Embryonic facial prominence (tissue), 1 donor: Measurements from ENCODE around the gene SSNA1.

Source experiments
- DNase-seq: peaks from one replicate; pipeline ENCODE4 v3.0.0-alpha.2; 2016; ENCODE audit errors: extremely low spot score

Gene SSNA1

DNA sequence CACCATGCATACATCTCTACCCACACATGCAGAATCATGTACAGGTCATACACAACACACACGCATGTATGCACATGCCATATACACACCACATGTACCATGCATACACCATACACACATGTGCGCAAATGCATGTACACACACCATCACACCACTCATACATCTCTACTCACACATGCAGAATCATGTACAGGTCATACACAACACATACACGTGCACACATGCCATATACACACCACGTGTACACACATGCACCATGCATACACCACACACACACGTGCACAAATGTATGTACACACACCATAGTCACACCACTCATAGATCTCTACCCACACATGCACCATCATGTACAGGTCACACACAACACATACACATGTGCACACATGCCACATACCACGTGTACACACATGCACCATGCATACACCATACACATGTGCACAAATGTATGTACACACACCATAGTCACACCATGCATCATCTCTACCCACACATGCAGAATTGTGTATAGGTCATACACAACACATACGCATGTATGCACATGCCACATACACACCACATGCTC lies 35.6 kb upstream of the SSNA1 start:
- no peak for DNase-seq

DNA sequence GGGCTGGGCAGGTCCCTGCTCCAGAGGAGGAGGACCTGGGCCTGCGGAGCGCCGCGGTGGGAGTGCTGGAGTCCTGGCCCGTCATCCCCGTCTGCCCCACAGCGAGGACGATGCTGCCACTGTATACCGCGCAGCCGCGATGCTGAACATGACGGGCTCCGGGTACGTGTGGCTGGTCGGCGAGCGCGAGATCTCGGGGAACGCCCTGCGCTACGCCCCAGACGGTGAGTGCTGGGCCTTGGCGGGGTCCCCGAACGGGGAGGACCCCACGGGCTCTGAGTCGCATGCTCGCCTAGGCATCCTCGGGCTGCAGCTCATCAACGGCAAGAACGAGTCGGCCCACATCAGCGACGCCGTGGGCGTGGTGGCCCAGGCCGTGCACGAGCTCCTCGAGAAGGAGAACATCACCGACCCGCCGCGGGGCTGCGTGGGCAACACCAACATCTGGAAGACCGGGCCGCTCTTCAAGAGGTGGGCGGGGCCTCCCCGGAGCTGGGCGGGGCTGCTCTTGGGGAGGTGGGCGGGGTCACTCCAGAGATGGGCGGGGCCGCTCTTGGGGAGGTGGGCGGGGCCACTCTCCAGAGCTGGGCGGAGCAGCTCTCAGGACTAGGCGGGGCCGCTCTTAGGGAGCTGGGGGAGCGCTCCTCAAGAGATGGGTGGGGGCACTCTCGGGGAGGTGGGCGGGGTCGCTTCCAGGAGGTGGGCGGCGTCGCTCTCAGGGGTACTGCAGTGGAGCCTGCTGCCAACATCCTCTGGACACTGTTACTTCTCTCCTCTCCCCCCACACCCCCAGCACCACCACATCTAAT lies 31.7 kb upstream of the SSNA1 start:
- DNase-seq = no peak

DNA sequence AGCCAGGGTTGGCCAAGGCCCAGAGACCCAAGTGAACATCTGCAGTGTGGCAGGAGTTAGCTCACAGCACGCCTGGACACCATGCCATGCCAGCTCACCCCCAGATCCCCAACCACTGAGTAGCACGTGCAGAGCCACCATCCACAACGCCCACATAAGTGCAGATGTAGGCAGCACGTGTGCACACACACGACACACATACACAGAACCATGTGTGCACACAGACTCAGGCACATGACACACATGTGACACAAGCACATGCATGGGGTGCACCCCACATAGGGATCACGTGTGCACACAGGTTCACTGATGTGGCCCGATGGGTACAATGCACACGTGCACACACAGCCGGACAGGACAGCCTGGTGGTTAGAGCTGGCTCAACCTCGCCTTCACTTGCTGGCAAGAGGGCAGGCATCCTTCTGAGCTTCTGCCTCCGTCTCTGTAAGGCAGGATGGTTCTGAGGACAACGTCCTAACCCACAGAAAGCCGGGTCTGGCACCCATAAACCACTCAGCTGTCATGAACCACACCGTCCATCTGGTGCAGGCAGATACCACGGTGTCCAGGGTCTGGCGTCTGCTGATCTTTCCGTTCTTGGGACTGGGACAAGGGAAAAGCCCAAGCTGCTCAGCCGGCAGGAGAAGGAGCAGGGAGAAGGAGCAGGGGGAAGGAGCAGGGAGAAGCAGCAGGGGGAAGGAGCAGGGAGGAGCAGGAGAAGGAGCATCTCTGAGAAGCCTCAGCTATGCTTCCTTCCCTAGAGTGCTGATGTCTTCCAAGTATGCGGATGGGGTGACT lies 30.7 kb upstream of the SSNA1 start:
- DNase-seq = no peak

DNA sequence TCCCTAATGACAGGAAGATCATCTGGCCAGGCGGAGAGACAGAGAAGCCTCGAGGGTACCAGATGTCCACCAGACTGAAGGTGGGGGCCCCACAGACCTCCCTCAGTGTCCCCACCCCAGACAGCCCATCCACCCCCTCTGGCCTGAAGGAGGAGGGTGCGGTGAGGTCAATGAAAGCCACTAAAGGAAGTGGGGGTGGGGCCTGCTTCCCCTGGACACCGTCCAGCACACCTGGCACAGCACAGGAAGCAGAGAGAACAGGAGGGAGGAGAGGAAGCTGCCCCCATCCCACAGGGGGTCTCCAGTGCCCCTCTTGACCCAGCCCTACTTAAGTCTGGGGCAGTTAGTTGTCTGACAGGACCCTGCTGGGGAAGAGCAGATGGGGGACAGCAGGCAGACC lies 29.9 kb upstream of the SSNA1 start:
- no peak for DNase-seq

DNA sequence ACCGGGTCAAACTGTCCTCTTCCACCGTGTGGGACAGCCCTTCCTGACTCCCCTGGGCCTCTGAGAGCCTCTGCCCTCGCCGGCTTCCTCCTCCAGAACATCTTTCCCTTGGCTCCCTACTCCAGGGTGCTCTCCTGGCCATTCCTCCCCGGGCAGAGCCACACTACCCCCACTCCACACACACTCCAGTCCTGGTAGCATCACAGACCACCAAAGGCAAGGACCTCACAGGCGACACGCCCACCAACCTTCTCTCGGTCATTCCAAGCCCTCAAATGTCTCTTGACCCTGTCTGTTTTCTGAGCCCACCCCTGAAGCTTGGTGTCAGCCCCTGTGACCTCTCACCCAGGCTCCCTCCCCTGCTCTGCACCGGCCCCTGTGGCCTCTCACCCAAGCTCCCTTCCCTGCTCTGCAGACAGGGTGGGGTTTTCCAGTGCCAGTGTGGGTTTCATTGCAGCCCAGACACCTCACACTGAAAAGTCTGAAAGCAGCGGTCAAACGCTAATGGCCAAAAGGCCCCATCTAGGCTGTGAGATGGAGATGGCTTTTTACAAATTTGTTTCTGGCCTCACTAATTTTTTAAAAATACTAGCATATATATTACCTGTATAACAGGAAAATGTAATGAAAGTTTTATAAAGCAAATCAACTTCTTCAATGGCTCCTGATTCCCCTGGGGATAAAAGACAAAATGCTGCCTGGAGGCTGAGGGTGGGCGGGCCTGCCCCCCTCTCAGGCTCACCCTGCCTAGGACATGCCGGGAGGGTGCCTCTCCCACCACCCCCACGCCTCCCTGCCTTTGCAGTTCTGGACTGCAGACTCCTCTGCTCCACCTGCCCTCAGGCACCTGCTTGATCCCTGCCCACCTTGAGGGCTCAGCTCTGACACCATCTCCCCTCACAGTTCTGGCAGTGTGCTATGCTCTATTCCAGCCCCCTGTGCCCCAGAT lies 29.1 kb upstream of the SSNA1 start:
- no peak for DNase-seq

DNA sequence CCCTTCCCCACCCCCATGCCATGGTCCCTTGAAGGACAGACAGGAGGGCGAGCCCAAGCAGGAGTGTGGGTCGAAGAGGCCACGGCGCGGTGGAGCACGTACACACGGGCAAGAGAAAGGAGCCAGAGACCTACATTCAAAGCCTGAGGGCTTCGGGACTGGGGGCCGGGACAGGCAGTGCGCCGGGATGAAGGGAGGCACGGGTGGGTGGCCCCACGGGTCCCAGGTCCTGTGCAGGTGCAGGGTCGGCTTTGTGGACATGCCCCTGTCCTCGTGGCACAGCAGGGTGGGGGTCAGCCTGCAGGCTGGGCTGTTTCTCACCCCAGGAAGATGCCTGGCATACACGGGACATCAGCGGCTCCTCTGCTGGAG lies 28.4 kb upstream of the SSNA1 start:
- no peak for DNase-seq

DNA sequence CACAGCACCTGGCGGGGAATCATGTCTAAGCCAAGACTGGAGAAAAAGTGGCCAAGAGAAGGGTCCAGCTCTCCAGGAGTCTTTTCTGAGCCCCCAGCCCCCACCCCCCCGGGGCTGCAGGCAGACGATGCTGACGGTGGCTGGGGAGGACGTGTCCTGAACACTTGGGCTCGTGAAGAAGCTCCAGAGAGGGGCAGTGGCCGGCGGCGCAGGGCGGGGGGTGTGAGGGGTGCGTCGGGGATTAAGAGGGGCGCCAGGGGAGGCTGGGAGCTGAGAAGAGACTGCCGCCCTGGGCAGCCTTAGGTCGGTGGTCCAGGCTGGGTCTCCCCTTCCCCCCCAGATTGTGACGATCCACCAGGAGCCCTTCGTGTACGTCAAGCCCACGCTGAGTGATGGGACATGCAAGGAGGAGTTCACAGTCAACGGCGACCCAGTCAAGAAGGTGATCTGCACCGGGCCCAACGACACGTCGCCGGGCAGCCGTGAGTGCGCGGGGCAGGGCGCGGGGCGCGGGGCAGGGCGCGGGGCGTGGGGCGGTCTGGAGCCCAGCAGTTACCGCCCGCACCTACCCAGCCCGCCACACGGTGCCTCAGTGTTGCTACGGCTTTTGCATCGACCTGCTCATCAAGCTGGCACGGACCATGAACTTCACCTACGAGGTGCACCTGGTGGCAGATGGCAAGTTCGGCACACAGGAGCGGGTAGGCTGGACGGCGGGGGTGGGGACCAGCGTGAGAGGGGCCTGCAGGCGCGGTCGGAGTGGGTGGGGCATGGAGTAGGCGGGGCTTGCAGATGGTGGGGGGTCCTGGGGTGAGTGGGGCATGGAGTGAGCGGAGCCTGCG lies 27.5 kb upstream of the SSNA1 start:
- DNase-seq = no peak

DNA sequence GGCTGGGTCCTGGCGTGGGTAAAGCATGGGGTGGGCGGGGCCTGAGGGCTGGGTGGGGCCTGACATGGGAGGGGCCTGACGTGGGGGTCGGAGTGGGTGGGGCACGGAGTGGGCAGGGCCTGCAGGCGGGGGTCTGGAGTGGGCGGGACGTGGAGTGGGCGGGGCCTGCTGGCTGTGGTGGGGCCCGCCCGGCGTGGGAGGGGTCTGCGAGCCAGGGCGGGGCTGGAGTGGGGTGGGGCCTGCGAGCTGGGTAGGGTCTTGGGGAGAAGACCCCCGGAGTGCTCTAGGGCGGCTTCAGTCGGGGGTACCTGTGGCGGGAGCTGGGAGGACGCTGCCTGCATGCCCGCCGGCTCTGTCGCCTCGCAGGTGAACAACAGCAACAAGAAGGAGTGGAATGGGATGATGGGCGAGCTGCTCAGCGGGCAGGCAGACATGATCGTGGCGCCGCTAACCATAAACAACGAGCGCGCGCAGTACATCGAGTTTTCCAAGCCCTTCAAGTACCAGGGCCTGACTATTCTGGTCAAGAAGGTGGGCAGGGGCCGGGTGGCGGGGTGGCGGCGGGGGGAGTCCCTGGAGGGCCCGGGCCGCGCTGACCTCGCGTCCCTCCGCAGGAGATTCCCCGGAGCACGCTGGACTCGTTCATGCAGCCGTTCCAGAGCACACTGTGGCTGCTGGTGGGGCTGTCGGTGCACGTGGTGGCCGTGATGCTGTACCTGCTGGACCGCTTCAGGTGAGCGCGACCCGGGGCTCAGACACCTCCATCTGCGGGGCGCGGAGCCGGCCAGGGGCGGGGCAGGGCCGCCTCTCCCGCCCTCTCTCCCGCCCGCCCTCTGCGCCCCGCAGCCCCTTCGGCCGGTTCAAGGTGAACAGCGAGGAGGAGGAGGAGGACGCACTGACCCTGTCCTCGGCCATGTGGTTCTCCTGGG lies 26.7 kb upstream of the SSNA1 start:
- no peak for DNase-seq

DNA sequence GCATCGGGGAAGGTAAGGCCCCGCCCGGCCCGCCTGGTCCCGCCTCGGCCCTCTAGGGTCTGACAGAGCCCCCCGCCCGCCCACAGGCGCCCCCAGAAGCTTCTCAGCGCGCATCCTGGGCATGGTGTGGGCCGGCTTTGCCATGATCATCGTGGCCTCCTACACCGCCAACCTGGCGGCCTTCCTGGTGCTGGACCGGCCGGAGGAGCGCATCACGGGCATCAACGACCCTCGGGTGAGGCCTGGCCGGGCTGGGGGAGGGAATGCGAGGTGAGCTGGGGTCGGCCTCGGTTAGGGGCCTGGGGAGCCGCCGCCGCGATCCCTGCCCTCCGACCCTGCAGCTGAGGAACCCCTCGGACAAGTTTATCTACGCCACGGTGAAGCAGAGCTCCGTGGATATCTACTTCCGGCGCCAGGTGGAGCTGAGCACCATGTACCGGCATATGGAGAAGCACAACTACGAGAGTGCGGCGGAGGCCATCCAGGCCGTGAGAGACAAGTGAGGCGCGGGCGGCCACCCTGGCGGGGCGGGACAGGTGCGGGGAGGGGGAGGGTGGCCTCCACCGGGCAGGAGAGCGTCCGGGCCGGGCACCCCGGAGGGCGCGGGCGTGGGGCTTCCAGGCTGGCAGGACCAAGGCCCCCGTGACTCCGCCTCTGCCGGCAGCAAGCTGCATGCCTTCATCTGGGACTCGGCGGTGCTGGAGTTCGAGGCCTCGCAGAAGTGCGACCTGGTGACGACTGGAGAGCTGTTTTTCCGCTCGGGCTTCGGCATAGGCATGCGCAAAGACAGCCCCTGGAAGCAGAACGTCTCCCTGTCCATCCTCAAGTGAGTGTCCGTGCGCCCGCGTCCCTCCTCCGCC lies 25.7 kb upstream of the SSNA1 start:
- DNase-seq = no peak

DNA sequence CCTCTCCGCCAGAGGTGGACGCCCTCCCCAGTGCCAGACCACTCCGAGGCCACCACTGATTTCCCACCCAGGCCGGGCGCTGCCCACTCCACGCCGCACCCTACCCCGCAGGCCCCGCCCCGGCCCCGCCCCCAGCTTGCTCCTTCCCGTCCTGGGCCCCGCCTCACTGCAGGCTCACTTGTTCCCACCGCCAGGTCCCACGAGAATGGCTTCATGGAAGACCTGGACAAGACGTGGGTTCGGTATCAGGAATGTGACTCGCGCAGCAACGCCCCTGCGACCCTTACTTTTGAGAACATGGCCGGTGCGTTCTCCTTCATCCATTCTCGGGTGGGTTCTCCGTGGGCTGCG lies 25.1 kb upstream of the SSNA1 start:
- no peak for DNase-seq

DNA sequence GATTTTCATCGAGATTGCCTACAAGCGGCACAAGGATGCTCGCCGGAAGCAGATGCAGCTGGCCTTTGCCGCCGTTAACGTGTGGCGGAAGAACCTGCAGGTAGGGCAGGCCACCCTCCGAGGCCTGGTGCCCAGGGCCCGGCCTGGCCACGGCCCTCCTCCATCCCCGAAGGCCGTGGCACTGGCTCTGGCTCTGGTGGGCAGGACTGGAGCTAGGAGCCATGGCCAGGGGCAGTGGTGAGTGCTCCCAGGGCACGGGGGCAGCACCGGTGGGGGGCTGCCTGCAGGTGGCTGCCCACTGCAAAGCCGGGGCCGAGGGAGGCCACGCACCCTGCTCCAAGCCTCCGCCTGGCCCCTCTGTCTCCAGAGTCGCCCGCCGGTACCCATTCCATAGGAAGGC lies 24.7 kb upstream of the SSNA1 start:
- no peak for DNase-seq

DNA sequence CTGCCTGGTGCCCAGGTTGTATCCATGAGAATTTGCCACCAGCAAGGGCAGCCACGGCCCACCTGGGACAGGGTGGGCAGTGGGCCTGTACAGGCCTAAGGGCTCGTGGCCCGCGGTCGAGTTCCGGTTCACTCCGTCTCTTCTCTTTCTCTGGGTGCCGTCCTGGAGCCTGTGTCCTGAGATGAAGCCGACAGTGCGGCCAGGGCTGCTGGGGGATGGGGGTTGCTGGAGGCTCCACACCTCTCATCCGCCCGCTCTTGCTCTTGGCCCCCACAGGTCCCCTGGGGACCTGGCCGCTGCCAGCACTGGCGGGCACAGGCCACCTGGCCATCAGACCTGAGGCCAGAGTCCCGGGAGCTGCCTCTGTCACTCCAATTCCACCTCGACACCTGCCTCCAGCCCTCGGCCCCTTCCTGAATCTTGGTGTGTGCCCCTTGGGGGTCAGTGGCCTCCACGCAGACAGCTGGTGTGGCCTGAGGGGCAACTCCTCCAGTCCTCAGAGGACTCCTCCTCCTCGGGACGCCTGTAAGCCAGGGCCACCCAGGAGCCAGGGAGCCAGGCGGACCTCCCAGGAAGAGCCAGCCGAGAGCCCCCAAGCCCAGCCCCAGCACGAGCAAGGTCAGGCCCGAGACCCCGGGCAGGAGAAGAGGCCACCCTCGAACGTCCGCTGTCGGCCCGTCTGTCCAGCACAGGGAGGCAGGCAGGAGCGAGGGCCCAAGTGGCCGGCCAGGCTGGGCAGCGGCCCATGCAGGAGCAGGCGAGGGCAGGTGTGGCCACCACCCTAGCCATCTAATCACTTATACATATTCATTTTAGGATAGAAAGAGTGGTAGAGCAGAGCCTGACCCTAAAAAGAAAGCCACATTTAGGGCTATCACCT lies 23.9 kb upstream of the SSNA1 start:
- no peak for DNase-seq

DNA sequence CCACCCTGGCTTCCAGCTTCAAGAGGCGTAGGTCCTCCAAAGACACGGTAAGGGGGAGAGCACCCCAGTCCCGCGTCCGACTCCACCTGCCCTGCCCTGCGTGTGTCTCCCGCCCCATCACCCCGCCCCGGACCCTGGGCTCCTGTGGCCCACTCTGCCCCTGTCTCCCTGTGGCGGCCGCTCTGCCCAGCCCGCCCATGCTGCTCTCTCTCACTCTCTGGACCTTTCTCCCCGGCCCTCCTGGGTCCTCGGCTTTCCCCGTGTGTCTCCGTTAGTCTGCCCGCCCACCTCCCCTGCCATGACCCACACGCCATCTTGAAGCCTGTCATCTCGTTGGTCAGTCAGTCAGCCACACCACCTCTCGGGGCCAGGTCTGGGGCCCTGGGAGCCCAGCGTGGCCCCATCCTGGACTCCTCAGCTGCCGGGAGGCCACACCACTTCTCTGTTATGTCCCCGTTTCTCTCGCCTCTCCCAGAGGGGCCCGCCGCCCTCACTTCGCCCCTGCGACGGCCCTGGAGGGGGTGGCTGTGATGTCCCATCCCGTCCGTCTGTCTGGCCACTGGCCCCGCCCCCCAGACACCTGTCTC lies 23.1 kb upstream of the SSNA1 start:
- no peak for DNase-seq

DNA sequence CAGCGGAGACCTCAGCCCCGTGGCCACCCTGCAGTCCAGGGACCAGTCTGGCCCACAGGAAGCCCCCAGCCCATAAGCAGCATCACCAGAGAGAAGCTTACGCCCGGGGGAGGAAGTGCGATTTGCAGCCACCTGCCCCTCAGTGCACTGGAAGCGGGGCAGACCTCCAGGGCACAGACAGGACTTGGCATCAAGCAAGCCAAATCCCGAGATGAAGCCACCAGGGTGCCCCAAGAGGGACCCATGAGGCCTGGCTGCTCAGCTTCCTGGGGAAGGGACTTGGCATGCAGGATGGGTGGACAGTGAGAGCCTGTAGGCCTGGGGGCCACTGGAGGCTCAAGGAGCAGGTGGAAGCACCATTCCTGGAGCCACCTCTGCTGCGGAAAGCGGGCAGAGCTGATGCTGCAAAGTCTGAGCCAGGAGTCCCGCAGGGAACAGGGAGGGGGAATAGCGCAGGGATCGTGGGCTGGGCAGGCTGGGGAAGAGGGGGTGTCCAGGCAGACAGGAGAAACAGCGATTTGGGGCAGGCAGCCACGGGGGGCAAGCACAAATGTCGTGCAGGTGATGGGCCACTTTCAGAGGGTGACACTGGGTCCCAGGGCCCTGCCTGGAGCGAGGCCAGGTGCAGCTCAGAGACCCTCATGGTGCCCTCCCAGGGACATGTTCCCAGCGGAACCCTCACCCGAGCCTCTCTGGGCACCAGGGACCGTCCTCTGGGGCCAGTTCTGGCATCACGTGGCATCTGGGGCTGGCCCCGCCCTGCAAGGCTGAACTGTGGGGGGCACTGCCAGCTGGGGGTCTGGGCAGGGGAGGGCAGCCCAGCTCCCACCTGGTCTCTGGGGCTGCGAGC lies 21.9 kb upstream of the SSNA1 start:
- no peak for DNase-seq

DNA sequence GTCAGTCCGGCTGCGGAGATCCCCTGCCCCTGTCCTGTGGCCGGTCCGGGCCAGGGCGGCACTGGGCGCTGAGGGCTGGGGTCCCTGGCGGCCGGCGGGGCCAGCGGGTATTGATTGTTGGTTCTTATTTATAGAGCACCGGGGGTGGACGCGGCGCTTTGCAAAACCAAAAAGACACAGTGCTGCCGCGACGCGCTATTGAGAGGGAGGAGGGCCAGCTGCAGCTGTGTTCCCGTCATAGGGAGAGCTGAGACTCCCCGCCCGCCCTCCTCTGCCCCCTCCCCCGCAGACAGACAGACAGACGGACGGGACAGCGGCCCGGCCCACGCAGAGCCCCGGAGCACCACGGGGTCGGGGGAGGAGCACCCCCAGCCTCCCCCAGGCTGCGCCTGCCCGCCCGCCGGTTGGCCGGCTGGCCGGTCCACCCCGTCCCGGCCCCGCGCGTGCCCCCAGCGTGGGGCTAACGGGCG lies 21.2 kb upstream of the SSNA1 start:
- DNase-seq = no peak

DNA sequence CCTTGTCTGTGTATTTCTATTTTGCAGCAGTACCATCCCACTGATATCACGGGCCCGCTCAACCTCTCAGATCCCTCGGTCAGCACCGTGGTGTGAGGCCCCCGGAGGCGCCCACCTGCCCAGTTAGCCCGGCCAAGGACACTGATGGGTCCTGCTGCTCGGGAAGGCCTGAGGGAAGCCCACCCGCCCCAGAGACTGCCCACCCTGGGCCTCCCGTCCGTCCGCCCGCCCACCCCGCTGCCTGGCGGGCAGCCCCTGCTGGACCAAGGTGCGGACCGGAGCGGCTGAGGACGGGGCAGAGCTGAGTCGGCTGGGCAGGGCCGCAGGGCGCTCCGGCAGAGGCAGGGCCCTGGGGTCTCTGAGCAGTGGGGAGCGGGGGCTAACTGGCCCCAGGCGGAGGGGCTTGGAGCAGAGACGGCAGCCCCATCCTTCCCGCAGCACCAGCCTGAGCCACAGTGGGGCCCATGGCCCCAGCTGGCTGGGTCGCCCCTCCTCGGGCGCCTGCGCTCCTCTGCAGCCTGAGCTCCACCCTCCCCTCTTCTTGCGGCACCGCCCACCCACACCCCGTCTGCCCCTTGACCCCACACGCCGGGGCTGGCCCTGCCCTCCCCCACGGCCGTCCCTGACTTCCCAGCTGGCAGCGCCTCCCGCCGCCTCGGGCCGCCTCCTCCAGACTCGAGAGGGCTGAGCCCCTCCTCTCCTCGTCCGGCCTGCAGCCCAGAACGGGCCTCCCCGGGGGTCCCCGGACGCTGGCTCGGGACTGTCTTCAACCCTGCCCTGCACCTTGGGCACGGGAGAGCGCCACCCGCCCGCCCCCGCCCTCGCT lies 20.5 kb upstream of the SSNA1 start:
- no peak for DNase-seq
